Pancreas (tissue), 10 donors: ENCODE measurements around the gene CSDE1. TPM values are rescaled to one million over a fixed set of nuclear protein-coding genes. Genes with fewer than 3 reads are reported as not detected.
"Not testable (repeated sequence)": the region's sequence is repeated elsewhere in the genome, so short reads cannot be mapped to it uniquely, and the experiment has no call there.

Experiments used
- ATAC-seq, 4 donors: fragments of 200-7000 bp; cut with Tn5 transposase; one replicate each; pipeline versions ENCODE4 v1.8.0 to v1.9.1; 2020; ENCODE audit warnings: mild to moderate bottlenecking in 4 of 4, moderate library complexity in 4 of 4
- DNase-seq, 6 donors: peaks; one replicate each; pipeline ENCODE4 v3.0.0-alpha.2; 2020
- FAIRE-seq: peaks from 2 replicates; lab custom pipeline; 2012; peaks lifted over from hg19 to GRCh38; lab: Jason Lieb, UNC
- H3K27ac ChIP-seq, 4 donors: fragments of 200-600 bp; sonication (generic); 1 replicate in 3 of 4; 2 replicates in 1 of 4; pipeline versions ENCODE4 v1.5.0 to v1.8.0; 2020
- H3K27me3 ChIP-seq, 4 donors: fragments of 200-600 bp; one replicate each; pipeline ENCODE4 v1.8.0; 2021
- H3K36me3 ChIP-seq, 3 donors: fragments of 200-600 bp; sonication (generic) in 1 of 3; one replicate each; pipeline versions ENCODE4 v1.5.0 to v1.8.0; 2020 to 2021
- H3K4me1 ChIP-seq, 3 donors: fragments of 200-600 bp; one replicate each; pipeline ENCODE4 v1.8.0; 2021
- H3K4me3 ChIP-seq, 4 donors: fragments of 200-600 bp; sonication (generic) in 2 of 4; one replicate each; pipeline versions ENCODE4 v1.5.0 to v1.8.0; 2020 to 2021
- H3K9me3 ChIP-seq, 4 donors: fragments of 200-600 bp; one replicate each; pipeline ENCODE4 v1.8.0; 2021
- CTCF ChIP-seq, 4 donors: fragments of 200-600 bp; sonication (generic) in 3 of 4; IDR thresholded peaks; one replicate each; pipeline versions ENCODE4 v1.5.0 to v1.8.0; 2021; ENCODE audit warnings: antibody characterized with exemption in 4 of 4
- WGBS, 2 donors: extraction: QIAGEN DNeasy Blood & Tissue Kit; methylation state at CpG; one replicate each; pipeline ENCODE4 v1.1.7; 2013; 5-methylcytosine and 5-hydroxymethylcytosine counted together
- intact Hi-C, 3 donors: fragments of 100-400 bp; cut with DNase I; formaldehyde crosslinking; loops; one replicate each; pipeline versions ENCODE4 v1.11.1 to v1.14.2; 2022
- polyA plus RNA-seq, 2 donors: library from polyadenylated mRNA; stranded (reverse); fragments of 200-250 nt; gene quantifications; one replicate each; pipeline ENCODE4 v1.2.3, GENCODE V29; 2013
- total RNA-seq, 6 donors: library from RNA; stranded (reverse); fragmentation: NEBNext Ultra II Directional in 4 of 6; extraction: Animal tissue kit (Norgen Biotek cat#: 25700) in 4 of 6; gene quantifications; one replicate each; pipeline versions ENCODE4 v1.2.1 to v1.2.4, GENCODE V29; 2021 to 2023
- donor health status: healthy with polysubstance abuse.
- donor health status: DM: no; HTN: no; CAD: no; lungs with moderate emphysema.
- donor health status: DM: no; HTN: no; CAD: no.
- donor health status: control.
- donor health status: control.
- donor health status: Bipolar disorder and iron deficiency.
- donor health status: DM: yes; HTN: yes; CAD: no.
- donor health status: DM: no; HTN: no; CAD: no.
- donor health status: DM: no; HTN: no; CAD: no.
- donor health status: DM: yes; HTN: yes; CAD: no.

Gene CSDE1
- total and polyA plus RNA-seq, 8 donors, result 61.4 to 346 (median 308) TPM

- no peaks in the 10 kb centered on the region for H3K36me3 ChIP-seq
- intact Hi-C loops, result no loop called here
- FAIRE-seq, result no peak
- no peak for ATAC-seq
- H3K4me3 ChIP-seq, result peak overlapping the region; percentile 73 to 80 (median 78)
- H3K27ac ChIP-seq, result peak overlapping the region in 2 of 4 donors; percentile 1 to 98
- no peaks in the 10 kb centered on the region for H3K27me3 ChIP-seq
- no peak for DNase-seq
- 13 to 19% methylated on average over 14 of the region's 14 CpGs for WGBS, 2 donors
- H3K9me3 ChIP-seq, result no peaks in the 10 kb centered on the region
- no peak for TF ChIP-seq CTCF (IDR thresholded peaks at IDR 0.05)
- H3K4me1 ChIP-seq, result peaks cover 20 to 50% (median 41%) of the 10 kb centered on the region in 3 donors
These were observed 1.5 kb downstream of the CSDE1 start for GRCh38 chr1:114756009-114756892.

- WGBS, 2 donors, result 26 to 38% methylated on average over 7 of the region's 7 CpGs
- ATAC-seq (no peak), DNase-seq (no peak), FAIRE-seq (no peak)
- no peaks in the 10 kb centered on the region for H3K36me3 ChIP-seq
- H3K4me1 ChIP-seq, result peaks cover 26 to 60% (median 49%) of the 10 kb centered on the region in 3 donors
- no peak overlapping the region for H3K27ac ChIP-seq
- intact Hi-C loops, result no loop called here
- TF ChIP-seq CTCF (IDR thresholded peaks at IDR 0.05), result no peak
- peak overlapping the region in 2 of 4 donors; percentile 73 to 80 for H3K4me3 ChIP-seq
- H3K27me3 ChIP-seq, result no peaks in the 10 kb centered on the region
- no peaks in the 10 kb centered on the region for H3K9me3 ChIP-seq
These were observed 2.5 kb downstream of the CSDE1 start for GRCh38 chr1:114755006-114755931.

GRCh38 chr1:114753702-114754101 is 4.1 kb downstream of the CSDE1 start:
- H3K9me3 ChIP-seq, DNase-seq, FAIRE-seq, ATAC-seq, H3K4me3 ChIP-seq, H3K27ac ChIP-seq, intact Hi-C loops, H3K27me3 ChIP-seq: not testable (repeated sequence)
- Histone ChIP-seq H3K36me3 (peaks cover 0 to 11% (median 0%) of the 10 kb centered on the region in 3 donors), H3K4me1 (peaks cover 30 to 70% (median 51%) of the 10 kb centered on the region in 3 donors)
- WGBS, 2 donors, result 90 to 94% methylated on average over 6 of the region's 6 CpGs

GRCh38 chr1:114753143-114753542 is 4.6 kb downstream of the CSDE1 start:
- H3K4me3 ChIP-seq, result no peak overlapping the region
- intact Hi-C loops, result no loop called here
- DNase-seq (no peak), FAIRE-seq (no peak), ATAC-seq (no peak)
- TF ChIP-seq CTCF (IDR thresholded peaks at IDR 0.05), result no peak
- 62 to 65% methylated on average over 4 of the region's 4 CpGs for WGBS, 2 donors
- H3K36me3 ChIP-seq, result peaks cover 0 to 11% (median 0%) of the 10 kb centered on the region in 3 donors
- H3K4me1 ChIP-seq, result peaks cover 30 to 71% (median 51%) of the 10 kb centered on the region in 3 donors
- H3K27ac ChIP-seq, result no peak overlapping the region
- no peaks in the 10 kb centered on the region for H3K27me3 ChIP-seq
- H3K9me3 ChIP-seq, result no peaks in the 10 kb centered on the region

GRCh38 chr1:114750780-114751179 is 7.0 kb downstream of the CSDE1 start:
- FAIRE-seq (no peak), ATAC-seq (peak; percentile 33 to 73 (median 56)), DNase-seq (no peak)
- H3K27me3 ChIP-seq, result no peaks in the 10 kb centered on the region
- H3K4me3 ChIP-seq, result no peak overlapping the region
- H3K4me1 ChIP-seq, result peaks cover 20 to 70% (median 44%) of the 10 kb centered on the region in 3 donors
- intact Hi-C loops, result no loop called here
- peaks cover 0 to 22% (median 0%) of the 10 kb centered on the region in 3 donors for H3K36me3 ChIP-seq
- H3K27ac ChIP-seq, result no peak overlapping the region
- TF ChIP-seq CTCF (IDR thresholded peaks at IDR 0.05), result no peak
- no peaks in the 10 kb centered on the region for H3K9me3 ChIP-seq
- WGBS, 2 donors, result 45 to 46% methylated on average over 5 of the region's 5 CpGs
